Measurements from ENCODE around the gene BPIFB6.

The BPIFB6 gene

DNA sequence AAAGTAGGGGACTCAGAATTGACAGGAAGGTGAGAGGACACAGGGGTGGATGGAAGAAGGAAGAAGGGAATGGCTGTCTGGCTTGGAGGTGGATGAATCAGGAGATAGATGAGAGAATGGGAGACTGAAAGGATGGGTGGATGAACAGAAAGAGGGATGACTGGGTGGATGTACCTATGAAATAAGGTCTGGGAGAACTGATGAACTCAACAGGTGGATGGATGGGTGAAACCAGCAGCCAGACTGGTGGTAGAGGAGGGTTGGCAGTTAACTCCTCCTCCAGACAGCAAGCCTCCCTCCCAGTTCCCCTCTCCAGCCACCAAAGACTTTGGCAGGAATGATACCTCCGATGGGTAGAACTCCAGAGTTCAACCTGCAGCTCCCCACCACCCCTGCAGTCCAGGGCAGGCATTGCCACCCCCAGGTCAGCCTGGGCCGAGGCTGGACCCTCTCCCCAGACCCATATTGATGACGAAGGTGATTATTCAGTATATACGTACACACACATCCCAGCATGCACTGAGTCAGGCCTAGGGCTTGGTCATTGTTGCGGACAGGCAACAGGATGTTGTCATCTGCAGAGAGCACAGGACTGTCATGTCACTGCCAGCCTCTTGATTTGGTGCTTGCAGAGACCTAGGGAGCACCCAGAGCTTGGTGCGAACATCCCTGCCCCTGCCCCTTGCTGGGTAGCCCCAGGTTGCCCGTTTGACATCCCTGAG, 29.2 kb upstream of the BPIFB6 start:
- no peak for DNase-seq

DNA sequence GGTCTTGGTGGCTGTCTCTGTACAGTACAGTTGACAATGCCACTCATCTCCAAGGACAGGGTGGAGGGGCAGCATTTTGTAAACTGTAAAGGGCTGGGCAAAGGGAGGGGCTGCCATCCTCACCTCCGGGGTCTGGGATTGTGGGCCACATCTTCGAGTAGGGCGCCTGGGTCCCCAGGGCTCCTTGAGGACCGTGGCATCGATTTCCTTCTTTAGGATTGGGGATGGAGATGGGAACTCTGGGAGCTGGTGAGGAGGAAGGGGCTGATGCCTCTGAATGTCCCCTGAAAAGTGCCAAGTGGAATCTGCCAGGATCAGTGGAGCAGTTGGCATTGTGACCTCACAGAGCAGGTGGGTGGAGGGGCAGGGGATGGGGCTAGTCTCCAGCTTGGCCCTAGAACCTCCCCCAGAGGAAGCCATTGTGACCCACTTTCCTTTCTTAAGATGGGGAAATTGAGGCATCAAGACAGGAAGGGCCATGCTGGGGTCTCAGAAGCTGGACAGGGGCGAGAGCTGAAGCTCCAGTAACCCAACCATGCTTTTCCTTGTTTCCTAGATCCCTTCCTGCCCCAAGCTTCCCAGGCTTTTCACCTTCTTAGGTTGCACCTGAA, 27.2 kb upstream of the BPIFB6 start, which contains the start of gene SUN5:
Gene SUN5, minus strand, starts transcription at position 293 of the 611 bp plus-strand sequence. Its CDS starts 93 bp downstream, at position 200.
- no peak for DNase-seq

DNA sequence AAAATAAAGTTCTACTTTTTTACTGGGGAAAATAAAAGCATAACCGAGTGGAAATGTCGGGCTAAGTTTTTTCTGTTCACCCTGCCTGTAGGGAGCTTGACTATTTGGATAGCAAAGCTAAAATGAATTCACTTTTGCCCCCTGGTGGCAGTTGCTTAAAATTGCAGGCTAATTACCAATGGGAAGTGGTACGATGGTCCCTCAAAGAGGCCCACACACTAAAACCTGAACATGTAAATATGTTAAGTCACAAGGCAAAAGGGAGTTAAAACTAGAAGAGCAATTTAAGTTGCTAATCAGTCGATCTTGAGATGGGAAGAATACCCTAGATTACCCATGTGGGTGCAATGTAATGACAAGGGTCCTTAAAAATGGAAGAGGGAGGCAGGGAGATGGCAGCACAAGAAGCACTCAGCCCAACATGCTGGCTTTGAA, 26.3 kb upstream of the BPIFB6 start:
- DNase-seq = no peak

DNA sequence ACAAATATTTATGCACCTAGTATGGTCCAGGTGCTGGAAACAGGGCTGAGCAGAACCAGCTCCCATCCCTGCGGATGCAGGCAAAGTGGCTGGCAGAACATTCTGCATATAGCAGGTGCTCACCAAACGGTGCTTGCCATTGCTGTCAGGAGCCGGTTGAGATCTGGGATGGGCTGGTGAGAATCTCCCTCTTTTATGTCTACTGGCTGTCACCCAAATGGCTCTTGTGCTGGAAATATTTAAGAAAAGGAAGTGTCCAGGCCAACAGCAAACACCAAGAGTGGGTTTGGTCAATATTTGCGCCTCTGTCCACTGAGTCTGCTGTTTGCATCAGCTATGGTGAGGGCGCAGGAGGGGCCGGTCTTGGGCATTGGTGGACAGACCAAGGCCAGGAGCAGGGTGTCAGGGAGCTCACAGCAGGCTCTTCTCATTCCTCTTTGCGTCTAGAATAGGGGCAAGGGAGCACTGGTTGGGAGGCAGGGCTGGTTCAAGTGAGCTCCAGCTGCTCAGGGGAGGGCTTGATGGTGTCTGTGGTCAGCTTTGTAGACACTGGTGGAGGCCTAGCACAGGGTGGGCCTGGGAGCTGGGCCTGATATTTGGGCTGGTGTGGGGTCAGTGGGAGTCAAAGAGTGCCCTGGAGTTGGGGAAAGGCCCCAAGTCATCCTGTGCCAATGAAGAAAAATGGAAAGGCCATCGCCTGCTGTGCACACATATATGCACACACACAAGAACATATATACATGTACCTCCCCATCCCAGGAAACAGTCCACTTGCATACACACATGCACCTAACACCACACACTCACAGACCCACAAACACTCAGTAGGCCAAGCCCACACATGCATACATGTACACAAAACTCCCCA, 25.3 kb upstream of the BPIFB6 start:
- DNase-seq = no peak

DNA sequence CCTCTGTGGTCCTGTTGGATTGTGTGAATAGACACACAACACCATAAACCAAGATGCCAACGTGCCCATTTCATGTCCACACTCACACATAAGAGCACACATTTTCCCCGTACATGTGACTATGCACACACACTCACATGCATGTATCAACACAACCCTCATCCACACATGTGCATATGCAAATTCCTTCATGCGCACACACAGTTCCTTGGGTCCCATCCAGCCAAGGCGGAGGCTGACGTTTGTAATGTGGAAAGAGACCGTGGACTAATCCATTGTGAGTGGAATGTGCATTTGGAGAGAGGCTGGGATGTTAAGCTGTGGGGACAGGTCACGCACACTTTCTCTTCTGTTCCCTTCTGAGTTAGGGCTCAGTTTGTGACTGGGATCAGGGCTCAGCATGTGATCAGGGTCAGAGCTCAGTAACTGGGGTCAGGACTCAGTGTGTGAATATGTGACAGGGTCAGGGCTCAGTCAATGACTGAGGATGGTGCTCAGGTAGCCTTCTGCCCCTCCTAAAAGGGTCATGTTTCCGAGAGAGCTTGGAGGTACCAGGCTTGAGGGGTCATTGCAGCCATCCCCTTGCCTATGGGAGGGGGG, 24.6 kb upstream of the BPIFB6 start:
- DNase-seq = no peak

DNA sequence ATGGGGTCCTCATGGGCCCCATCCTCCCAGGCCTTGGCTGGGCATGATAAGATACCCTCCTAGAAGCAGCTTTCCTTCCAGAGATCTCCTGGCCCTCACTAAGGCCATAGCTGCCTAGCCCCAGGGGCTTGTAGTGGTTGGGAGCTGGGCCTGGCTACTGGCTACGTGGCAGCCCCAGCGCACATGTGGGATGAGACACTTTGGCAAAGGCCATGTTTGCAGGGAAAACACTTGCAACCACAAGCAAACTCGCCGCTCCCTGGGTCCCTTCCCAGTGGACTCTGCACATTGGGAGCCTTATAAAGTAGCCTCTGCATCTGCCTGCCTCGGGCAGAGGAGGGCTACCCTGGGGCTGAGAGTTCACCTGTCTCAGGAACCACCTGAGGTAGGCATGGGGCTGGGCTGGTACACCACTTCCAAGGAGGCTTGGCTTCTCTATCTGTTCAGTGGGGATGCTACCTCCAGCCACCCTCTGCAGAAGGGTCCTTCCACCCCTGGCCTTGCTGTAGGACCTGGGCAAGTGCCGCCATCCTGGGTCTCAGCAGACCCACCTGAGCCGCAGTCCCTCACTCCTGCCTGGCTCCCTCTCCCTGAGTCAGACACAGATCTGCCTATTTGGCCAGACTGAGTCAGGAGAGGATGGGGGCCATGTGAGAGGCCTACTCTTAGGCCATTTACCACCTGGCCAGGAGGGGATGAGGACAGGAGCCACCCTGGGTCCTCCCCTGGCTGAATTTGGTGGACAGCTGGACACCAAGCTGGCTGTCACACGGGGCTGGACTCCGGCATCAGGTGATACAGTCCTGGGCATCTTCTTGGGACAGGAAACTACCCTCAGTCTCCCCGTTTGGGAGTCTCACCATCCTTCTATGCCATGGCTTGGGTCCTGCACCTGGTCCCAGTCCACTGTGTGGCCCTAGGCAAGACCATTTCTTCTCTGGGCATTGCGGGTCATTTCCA, 23.8 kb upstream of the BPIFB6 start, which contains the start of gene BPIFB2:
Gene BPIFB2, plus strand, starts transcription at position 329 of the 960 bp plus-strand sequence. CDS start 871 bp downstream, outside the sequence.
- no peak for DNase-seq

DNA sequence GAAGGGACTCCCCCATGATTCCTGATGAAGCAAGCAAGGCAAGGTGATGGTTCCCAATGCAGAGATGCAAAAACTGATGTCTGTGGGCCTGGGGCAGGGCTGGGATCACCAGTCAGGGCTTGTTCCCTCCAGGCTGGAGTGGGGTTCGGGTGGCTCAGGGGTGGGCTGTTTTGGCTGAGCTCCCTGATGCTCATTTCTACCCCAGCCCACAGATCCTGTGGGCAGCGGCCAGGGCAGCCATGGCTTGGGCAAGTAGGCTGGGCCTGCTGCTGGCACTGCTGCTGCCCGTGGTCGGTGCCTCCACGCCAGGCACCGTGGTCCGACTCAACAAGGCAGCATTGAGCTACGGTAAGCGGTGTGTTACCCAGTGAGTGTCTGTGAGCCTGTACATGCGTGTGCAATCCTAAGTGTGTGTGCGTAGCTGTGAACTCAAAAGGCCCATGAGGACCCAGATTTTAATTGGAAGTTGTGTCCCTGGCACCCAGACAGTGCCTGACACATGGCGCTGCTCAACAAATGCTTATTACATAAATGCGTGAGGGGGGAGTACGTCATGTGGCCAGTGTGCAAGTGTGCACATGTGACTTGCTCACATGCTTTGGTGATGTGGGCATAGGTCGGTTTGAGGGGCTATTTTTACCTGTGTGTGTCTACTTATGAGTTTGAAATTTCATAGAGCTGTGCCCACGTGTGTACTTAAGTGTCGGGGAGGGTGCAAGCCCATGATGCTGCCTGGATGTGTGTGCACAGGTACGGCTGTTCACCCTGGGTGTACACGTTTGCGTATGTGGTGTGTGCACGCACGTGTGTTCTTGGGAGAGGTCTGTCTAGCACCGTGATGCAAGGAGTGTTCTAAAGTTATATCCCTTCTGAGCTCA, 22.9 kb upstream of the BPIFB6 start:
- no peak for DNase-seq

DNA sequence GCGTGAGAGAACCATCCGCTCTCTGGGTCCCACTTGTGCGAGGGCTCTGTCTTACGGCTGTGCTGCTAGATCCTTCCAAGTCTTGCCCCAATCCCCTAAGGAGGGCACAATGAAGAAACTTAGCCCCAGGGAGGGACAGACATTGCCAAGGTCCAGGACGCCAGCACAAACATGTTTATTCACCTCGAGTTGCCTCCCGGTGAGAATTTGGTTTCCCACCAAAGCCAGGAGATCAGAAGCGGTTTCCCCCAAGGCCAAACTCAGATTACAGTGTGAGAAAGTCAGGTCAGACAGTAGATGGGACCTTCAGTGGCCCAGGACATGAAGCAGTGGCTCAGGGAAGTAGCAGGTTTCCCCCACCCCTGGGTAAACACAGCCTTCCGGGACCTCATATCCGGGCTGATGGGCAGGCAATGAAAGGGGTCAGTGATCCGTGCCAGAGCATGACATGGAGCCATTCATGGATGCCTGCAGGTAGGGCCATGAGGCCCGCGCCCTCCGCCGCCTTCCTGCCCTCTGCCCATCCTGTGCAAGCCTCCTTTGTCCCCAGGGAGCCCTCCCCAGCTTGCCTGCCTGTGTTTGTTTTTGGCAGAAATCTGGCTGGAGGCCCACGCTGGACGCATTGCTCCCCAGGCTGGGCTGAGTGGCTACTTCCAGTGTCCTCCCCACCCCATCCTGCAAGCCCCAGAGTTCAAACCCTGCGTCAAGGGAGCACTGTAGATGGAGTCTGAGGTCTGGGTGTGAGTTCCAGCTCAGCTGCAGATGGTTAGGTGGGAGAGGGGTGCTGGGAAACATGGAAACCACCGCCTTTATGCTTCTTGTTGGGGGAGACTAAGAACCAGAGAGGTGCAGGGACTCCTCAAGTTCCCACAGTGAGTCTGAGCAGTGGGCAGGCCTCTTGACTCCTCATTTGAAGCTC, 22.0 kb upstream of the BPIFB6 start:
- no peak for DNase-seq

DNA sequence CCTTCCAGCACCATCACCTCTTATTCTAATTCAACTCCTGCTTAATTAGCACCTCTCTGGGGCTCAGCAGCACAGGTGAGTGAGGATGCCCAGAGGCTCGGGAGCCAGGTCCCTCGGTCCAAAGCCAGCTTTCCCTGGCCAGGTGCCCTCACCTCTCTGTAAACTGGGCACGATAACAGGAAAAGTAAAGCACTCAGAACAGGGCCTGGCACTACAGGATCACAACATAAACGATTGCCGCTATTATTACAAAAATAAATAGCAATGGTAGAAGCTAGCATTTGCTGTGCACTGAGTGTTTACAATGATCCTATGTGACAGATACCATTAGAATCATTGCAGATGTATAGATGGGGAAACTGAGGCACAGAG, 21.3 kb upstream of the BPIFB6 start:
- no peak for DNase-seq

DNA sequence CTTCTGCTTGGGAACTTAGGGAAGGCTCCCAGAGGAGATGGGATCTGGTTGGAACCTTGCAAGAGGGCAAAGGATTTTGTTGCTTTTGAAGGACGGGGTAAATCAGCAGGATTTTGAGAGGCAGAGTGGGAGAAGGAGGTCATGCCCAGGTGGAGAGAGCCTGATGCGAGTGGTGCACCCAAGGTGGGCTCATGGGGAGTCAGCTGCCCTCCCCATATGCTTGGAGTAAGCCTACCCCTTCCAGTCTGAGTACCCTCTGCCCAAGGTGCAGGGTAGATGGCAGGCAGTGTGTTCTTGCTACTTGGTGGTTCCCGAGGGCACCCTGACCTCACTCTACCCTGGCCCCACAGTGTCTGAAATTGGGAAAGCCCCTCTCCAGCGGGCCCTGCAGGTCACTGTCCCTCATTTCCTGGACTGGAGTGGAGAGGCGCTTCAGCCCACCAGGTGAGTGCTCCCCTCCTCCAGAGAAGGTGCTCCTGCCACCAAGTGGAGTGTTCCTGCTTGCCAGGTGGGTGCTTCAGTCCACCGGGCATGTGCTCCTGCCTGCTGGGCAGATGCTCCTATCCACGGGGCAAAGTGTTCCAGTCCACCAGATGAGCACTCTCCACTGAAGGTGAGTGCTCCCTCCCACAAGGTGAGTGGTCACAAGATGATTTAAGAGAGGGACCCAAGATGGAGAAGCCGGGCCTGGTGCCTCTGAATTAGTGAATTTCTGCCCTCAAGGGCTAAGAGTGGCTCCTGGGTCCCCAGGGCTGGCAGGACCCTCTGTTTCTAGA, 20.6 kb upstream of the BPIFB6 start:
- no peak for DNase-seq

DNA sequence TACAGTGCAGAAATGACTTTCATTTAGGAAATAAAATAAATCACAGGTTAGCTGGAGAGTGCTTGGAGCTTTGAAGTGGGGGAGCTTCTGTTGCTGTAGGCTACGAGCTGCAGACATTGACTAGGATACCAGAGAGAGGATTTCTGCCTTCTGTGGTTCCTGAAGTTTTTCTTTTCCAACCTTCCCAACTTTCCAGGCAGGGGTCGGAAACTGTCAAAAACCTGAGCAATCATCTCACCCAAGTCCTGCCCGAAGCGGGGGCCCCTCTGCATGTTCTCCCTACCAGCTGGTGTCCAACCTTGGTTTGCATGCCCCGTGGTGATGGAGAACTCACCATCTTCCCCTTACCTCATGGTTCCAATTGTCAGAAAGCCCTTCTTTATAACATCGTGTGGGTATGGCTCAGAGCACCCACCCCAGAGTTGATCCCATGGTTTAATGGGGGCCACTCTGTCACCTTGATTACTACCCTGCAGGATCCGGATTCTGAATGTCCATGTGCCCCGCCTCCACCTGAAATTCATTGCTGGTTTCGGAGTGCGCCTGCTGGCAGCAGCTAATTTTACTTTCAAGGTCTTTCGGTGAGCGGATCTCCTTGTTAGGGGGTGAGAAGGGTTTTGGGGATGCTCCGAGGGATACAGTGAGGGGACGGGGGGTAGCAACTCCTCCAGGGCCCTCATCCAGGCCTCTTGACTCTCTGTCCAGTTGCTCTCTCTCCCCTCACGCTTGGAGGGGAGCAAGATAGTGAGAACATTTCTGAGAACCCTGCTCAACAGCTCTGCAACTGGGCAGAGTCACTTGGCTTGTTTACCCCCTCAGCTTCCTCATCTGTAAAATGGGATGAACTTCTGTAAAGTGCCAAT, 18.9 kb upstream of the BPIFB6 start:
- DNase-seq = no peak

DNA sequence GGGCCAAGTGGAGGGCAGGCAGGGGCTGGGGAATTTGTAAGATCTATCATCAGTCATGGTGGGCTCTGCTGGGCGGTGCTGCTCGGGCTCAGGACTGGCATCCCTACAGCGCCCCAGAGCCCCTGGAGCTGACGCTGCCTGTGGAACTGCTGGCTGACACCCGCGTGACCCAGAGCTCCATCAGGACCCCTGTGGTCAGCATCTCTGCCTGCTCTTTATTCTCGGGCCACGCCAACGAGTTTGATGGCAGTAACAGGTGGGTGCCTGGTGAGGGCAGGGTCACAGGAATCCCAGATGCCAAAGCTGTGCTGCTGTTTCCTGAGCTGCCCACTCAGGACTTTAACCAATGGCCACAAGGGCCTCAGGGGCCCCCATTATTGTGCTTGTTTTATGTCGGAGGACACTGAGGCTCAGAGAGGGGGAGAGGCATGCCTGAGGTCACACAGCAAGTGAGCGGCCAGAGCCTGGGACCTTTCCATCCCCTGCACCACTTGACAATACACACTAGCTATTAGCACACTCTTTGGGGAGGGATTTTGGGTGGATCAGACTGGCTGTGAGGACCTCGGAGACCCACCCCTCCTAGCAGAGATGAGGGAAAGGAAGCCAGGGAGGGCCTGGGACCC, 17.6 kb upstream of the BPIFB6 start:
- DNase-seq = no peak

DNA sequence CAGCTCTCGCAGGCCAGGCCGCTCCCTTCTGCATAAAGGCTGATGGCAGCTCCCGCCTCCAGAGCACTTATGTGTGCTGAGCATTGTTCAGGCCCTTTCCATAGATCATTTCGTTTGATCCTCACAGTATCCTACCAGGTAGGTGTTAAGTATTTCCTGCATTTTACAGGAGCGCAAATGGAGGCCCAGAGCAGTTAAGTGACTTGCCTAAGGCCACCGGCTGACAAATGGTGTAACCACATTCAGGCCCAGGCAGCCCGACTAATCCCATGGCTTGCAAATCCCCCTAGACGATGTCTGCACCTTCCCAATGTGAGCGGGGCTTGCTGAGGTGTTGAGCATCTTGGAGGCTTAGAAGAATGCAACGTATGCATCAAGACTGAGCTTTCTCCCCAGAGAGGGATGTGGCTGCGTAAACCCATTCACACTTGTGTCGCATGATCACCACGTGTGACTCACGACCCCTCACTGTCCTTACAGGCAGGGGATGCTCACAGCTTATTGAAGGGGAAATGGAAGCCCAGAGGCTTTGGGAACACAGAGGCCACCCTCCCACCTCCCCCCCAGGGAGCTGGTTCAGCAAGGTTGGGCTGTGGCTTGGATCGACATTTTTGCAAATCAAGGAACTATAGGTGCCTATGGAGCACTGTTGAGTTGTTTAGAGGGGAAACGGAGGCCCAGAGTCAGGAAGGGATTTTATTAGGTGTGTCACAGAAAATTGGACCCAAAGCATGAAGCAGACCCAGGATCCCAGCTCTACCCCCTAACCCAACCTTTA, 16.9 kb upstream of the BPIFB6 start:
- DNase-seq = no peak

DNA sequence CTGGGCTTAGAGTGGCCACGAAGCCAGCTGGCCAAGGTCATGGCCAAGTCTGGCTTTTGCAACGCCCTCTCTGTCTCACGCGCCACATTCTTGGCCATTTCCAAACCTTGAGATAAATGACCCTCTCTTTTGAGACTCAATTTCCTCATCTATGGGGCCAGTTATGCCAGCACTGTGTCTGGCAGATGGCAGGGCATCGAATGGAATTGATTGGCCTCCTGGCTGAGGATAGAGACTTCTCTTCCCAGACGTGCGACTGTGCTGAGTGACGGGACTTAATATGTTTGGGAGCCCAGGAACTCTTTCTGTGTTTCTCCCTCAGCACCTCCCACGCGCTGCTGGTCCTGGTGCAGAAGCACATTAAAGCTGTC, 16.3 kb upstream of the BPIFB6 start:
- no peak for DNase-seq

DNA sequence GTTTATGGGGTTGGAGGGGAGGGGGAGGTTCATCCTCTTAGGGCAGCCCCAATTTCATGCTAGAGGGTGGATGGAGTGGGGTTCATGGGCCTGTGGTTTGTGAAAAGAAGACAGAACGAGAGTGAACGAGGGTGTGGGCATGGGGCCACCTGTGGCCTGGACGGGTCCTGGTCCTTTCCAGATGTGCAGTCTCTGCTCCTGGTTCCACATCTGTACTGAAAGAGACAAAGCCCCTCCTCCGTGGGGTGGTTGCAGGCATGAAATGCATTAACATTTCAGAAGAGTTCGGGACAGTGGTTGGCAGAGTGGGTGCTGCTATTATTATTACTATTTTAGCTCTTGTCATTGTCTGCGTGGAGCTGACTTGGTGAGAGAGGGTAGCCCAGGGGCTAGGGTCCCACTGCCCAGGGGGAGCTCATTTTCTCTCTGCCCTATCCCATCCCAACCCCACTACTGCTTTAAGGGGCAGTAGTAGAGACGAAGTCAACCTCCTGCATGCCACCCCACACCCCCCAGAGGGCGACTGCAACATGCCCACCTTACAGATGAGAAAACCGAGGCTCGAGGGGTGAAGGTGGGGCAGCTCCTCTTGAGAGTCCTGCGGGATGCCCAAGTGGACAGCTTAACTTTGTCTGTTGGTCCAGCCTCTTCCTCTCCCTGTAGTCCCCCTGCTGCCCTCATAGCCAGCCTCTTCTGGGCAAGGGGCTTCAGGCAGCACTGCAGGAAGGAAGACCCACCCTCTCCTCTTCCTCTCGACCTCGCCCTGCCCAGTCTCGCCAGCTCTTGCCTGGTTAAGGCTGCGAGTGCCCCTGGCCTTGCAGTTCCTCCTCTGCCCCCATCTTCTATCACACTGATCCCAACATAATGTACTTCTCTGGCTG, 15.5 kb upstream of the BPIFB6 start:
- no peak for DNase-seq
